Neural progenitor cell (in vitro differentiated cells): ENCODE results near the gene NAA40. TPM values are rescaled to one million over a fixed set of nuclear protein-coding genes. Genes with fewer than 3 reads are reported as not detected.

ENCODE experiments used
- DNase-seq: peaks from one replicate; pipeline ENCODE4 v3.0.0-alpha.2; 2016; ENCODE audit warnings: low spot score
- H2AFZ ChIP-seq: fragments of 200-600 bp; sonication (generic); replicated peaks from 2 replicates; pipeline ENCODE4 v1.6.1; 2016; ENCODE audit warnings: antibody characterized with exemption
- H3F3A ChIP-seq: fragments of 200-600 bp; sonication (generic); 2 replicates; pipeline ENCODE4 v1.6.1; 2016; ENCODE audit warnings: antibody characterized with exemption, low read depth
- H3K27ac ChIP-seq: fragments of 200-600 bp; sonication (generic); 2 replicates; pipeline ENCODE4 v1.5.1; 2016; ENCODE audit warnings: mild to moderate bottlenecking
- H3K27me3 ChIP-seq: fragments of 200-600 bp; sonication (generic); 2 replicates; pipeline ENCODE4 v1.6.1; 2016; ENCODE audit warnings: mild to moderate bottlenecking, moderate library complexity
- H3K36me3 ChIP-seq: fragments of 200-600 bp; sonication (generic); 2 replicates; pipeline ENCODE4 v1.5.1; 2016
- H3K4me1 ChIP-seq: fragments of 200-600 bp; sonication (generic); 2 replicates; pipeline ENCODE4 v1.6.1; 2016; ENCODE audit warnings: mixed run types
- H3K4me2 ChIP-seq: fragments of 200-600 bp; sonication (generic); 2 replicates; pipeline ENCODE4 v1.6.1; 2016
- H3K4me3 ChIP-seq: fragments of 200-600 bp; sonication (generic); 2 replicates; pipeline ENCODE4 v1.5.1; 2016
- H3K79me2 ChIP-seq: fragments of 200-600 bp; sonication (generic); 2 replicates; pipeline ENCODE4 v1.6.1; 2016; ENCODE audit warnings: low read depth
- H3K9ac ChIP-seq: fragments of 200-600 bp; sonication (generic); 2 replicates; pipeline ENCODE4 v1.6.1; 2016
- H3K9me3 ChIP-seq: fragments of 200-600 bp; sonication (generic); 2 replicates; pipeline ENCODE4 v1.5.1; 2016; ENCODE audit warnings: low read depth
- H4K20me1 ChIP-seq: fragments of 200-600 bp; sonication (generic); 2 replicates; pipeline ENCODE4 v1.6.1; 2016; ENCODE audit warnings: low read depth
- H3K27ac Mint-ChIP-seq: 3 replicates; pipeline ENCODE4 v1.8.0; 2021; ENCODE audit warnings: mixed read lengths
- H3K27me3 Mint-ChIP-seq: 2 replicates; pipeline ENCODE4 v1.8.0; 2022; ENCODE audit warnings: low read depth, mild to moderate bottlenecking, inconsistent platforms, moderate library complexity, mixed read lengths; ENCODE audit not compliant: insufficient read depth
- H3K36me3 Mint-ChIP-seq: 3 replicates; pipeline ENCODE4 v1.8.0; 2021; ENCODE audit warnings: mixed read lengths
- H3K4me1 Mint-ChIP-seq: 3 replicates; pipeline ENCODE4 v1.8.0; 2021; ENCODE audit warnings: mixed read lengths
- H3K4me3 Mint-ChIP-seq: 3 replicates; pipeline ENCODE4 v1.8.0; 2021; ENCODE audit warnings: mild to moderate bottlenecking, moderate library complexity, mixed read lengths
- H3K9me3 Mint-ChIP-seq: 3 replicates; pipeline ENCODE4 v1.8.0; 2020; ENCODE audit warnings: mixed read lengths
- EZH2 ChIP-seq: fragments of 200-600 bp; sonication (generic); IDR thresholded peaks from 2 replicates; pipeline ENCODE4 v1.6.1; 2017; ENCODE audit warnings: antibody characterized with exemption, mild to moderate bottlenecking, moderate library complexity
- EZH2phosphoT487 ChIP-seq: fragments of 200-600 bp; sonication (generic); IDR thresholded peaks from 2 replicates; pipeline ENCODE4 v1.6.1; 2017; ENCODE audit warnings: antibody characterized with exemption
- total RNA-seq: library from RNA; depleted of rRNA; stranded (reverse); fragments of >200 nt; gene quantifications from 2 replicates; pipeline ENCODE4 v1.2.3, GENCODE V29; 2015; ENCODE audit warnings: low replicate concordance
- TF ChIP-seq, protein P1 (sequence below): fragments of 200-600 bp; sonication (generic); IDR thresholded peaks from 2 replicates; pipeline ENCODE4 v1.5.1; 2017; ENCODE audit warnings: antibody characterized with exemption, mild to moderate bottlenecking

NAA40 gene
- total RNA-seq, 1 donor from 2014 or later: 38.7 TPM

DNA sequence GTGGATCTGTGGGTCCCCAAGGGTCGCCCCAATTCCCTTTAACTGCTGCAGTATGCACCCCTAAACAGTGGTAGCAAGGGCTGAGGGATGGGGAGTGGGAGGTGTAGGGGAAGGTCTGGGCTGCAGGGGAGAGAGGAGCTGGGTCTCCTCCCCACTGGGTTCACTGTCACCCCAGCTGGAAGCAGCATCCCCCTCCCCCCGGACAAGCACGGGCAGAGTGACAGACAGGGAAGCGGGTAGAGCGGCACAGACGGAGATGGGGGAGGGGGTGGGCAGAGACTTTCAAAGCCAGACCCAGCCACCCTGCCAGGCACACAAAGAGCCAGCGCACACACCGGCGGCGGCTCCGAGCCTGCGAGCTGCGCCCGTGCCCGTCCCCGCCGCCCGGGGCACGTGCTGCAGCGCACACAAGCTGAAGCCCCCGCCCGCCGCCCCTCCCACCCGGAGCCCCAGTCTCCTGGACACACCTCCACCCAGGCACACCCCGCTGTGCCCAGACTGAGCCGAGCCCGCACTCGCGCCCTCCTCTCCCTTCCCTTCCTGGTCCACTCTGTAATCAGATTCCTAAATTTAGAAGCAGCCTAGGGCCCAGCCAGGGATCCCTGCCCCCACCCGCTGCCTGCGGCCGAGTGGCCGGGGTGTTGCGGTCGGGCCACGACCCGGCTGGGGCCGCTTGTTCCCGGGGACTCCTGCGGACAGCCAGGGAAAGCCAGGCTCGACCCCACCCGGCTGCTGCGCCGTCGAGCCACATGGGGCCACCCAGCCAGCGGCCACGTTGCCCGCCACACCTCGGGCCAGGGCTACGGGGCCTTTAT lies 20.9 kb upstream of the NAA40 start:
- Histone ChIP-seq H3F3A (peaks cover 72% of the 10 kb centered on the region), H3K4me2 (peak overlapping the region; percentile 95), H4K20me1 (peaks cover 38% of the 10 kb centered on the region), H3K4me3 (peak overlapping the region; percentile 95), H3K4me1 (peaks cover 44% of the 10 kb centered on the region), H3K79me2 (peaks cover 39% of the 10 kb centered on the region), H3K36me3 (no peaks in the 10 kb centered on the region), H2AFZ (no peak overlapping the region), H3K9ac (no peak overlapping the region), H3K9me3 (no peaks in the 10 kb centered on the region), H3K27me3 (no peaks in the 10 kb centered on the region), H3K27ac (peak overlapping the region; percentile 94)
- no peak for TF ChIP-seq EZH2
- TF ChIP-seq, protein P1, sequence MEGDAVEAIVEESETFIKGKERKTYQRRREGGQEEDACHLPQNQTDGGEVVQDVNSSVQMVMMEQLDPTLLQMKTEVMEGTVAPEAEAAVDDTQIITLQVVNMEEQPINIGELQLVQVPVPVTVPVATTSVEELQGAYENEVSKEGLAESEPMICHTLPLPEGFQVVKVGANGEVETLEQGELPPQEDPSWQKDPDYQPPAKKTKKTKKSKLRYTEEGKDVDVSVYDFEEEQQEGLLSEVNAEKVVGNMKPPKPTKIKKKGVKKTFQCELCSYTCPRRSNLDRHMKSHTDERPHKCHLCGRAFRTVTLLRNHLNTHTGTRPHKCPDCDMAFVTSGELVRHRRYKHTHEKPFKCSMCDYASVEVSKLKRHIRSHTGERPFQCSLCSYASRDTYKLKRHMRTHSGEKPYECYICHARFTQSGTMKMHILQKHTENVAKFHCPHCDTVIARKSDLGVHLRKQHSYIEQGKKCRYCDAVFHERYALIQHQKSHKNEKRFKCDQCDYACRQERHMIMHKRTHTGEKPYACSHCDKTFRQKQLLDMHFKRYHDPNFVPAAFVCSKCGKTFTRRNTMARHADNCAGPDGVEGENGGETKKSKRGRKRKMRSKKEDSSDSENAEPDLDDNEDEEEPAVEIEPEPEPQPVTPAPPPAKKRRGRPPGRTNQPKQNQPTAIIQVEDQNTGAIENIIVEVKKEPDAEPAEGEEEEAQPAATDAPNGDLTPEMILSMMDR: no peak
- TF ChIP-seq EZH2phosphoT487: peak; percentile 12
- peaks cover 4% of the 10 kb centered on the region for H3K27me3 Mint-ChIP-seq
- H3K4me1 Mint-ChIP-seq: peaks cover 35% of the 10 kb centered on the region
- H3K27ac Mint-ChIP-seq: peak overlapping the region; percentile 85
- peak; percentile 95 for DNase-seq
- peak overlapping the region; percentile 86 for H3K4me3 Mint-ChIP-seq
- H3K9me3 Mint-ChIP-seq: peaks cover 2% of the 10 kb centered on the region
- H3K36me3 Mint-ChIP-seq: peaks cover 5% of the 10 kb centered on the region

DNA sequence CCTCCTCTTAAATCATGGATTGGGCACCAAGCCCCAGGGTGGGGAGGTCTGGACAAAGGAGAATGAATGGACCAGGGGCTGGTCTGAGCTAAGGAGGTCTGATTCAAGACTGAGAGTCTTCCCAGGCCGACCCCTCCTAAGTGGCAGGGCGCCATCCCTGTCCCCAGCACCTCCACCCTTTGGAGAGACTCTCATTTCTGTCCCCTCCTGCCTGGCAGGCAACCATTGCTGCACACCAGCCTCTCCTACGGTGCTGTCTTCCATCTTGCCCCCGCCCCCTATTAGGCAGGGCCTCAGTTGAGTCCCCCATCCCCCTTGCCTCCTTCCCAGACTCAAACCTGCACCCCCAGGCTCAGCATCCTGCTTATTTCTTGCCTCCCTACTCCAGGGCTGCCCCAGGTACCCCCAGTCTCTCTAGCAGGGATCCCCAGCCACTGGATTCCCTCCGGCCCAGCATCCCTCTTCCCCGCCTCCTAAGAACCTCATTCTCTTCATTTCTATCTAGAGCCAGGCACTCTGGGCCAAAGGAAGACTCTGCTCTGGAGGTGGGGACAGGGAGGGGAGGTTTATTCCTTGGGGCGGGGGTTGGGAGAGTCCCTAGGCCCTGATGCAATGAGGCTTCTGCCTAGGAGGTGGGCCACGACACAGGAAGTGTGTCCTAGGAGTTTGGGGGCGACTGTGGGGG lies 20.2 kb upstream of the NAA40 start:
- peaks cover 4% of the 10 kb centered on the region for H3K27me3 Mint-ChIP-seq
- H4K20me1 ChIP-seq: peaks cover 30% of the 10 kb centered on the region
- H3K4me1 ChIP-seq: peaks cover 44% of the 10 kb centered on the region
- no peaks in the 10 kb centered on the region for H3K36me3 ChIP-seq
- TF ChIP-seq EZH2phosphoT487 (no peak), EZH2 (no peak)
- TF ChIP-seq, protein P1: no peak
- H3K9me3 ChIP-seq: no peaks in the 10 kb centered on the region
- peak overlapping the region; percentile 99 for H3K27ac Mint-ChIP-seq
- H3K79me2 ChIP-seq: peaks cover 31% of the 10 kb centered on the region
- H3K36me3 Mint-ChIP-seq: peaks cover 3% of the 10 kb centered on the region
- peak; percentile 84 for DNase-seq
- H3K9ac ChIP-seq: no peak overlapping the region
- peak overlapping the region; percentile 95 for H3K4me3 ChIP-seq
- peaks cover 33% of the 10 kb centered on the region for H3K4me1 Mint-ChIP-seq
- H3K27me3 ChIP-seq: peaks cover 3% of the 10 kb centered on the region
- peak overlapping the region; percentile 95 for H3K4me2 ChIP-seq
- H3K27ac ChIP-seq: peak overlapping the region; percentile 94
- peak overlapping the region; percentile 83 for H3K4me3 Mint-ChIP-seq
- H3K9me3 Mint-ChIP-seq: peaks cover 2% of the 10 kb centered on the region
- no peak overlapping the region for H2AFZ ChIP-seq
- H3F3A ChIP-seq: peaks cover 65% of the 10 kb centered on the region

DNA sequence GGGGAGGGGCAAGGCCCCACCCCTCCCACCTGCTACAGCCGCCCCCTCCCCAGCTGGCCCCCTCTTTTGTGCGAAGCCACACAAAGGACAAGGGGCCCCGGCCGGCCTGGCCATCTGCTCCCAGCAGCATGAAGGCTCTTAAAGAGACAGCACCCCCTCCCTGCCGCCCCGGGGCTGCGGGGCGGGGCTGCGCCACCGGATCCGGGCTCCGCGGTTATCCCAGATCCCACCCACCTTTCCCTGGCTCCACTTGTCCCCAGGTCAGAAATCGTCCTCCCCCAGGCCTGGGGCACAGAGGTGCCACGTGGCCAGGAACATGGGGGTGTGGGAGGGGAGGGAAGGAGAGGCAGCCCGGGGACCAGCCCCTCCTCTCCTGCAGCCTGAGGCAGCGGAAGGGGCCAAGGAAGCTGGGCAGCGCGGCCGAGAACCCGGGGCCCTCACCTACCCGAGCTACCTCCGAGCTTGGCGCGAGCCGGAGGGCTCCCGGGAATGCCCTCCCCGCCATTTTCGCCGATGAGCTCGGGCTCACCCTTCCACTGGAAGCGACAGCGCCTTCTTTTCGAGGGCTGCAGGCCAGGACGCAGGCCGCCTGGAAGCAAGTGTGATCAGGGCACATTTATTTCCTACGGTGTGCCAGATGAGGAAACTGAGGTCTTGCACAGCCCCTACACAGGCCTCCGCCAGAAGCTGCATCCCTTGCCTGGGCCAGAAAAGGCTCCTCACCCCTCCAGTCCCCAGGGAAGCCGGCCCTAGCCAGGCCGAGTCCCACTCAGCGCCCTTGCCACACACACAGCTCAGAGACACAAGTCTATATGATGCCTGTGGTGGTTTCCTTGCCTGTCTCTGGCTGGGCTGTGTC lies 19.3 kb upstream of the NAA40 start:
- peak overlapping the region; percentile 90 for H3K27ac Mint-ChIP-seq
- Histone ChIP-seq H3K4me2 (peak overlapping the region; percentile 95), H3K4me3 (peak overlapping the region; percentile 95), H3K9me3 (no peaks in the 10 kb centered on the region), H2AFZ (no peak overlapping the region), H4K20me1 (peaks cover 22% of the 10 kb centered on the region), H3K9ac (no peak overlapping the region), H3K27ac (peak overlapping the region; percentile 94), H3K27me3 (peaks cover 3% of the 10 kb centered on the region), H3K36me3 (no peaks in the 10 kb centered on the region), H3K79me2 (peaks cover 23% of the 10 kb centered on the region), H3K4me1 (peaks cover 44% of the 10 kb centered on the region), H3F3A (peaks cover 56% of the 10 kb centered on the region)
- H3K9me3 Mint-ChIP-seq: peaks cover 2% of the 10 kb centered on the region
- peak; percentile 94 for DNase-seq
- TF ChIP-seq, protein P1: no peak
- TF ChIP-seq EZH2 (no peak), EZH2phosphoT487 (no peak)
- H3K4me1 Mint-ChIP-seq: peaks cover 30% of the 10 kb centered on the region
- H3K27me3 Mint-ChIP-seq: peaks cover 4% of the 10 kb centered on the region
- H3K4me3 Mint-ChIP-seq: peak overlapping the region; percentile 83
- H3K36me3 Mint-ChIP-seq: no peaks in the 10 kb centered on the region
